ENCODE measurements around the gene IMMP2L.
A peak's percentile ranks its signal among the peaks of the same experiment; 100 is the strongest.

Gene IMMP2L

GRCh38 chr7:111568870-111569462 lies 6.7 kb upstream of the IMMP2L start:
- H3K36me3 ChIP-seq (ENCODE audit: low read depth), result no peaks in the 10 kb centered on the region
- no peak overlapping the region for H3K4me3 ChIP-seq (ENCODE audit: severe bottlenecking)
- H3K27ac ChIP-seq (ENCODE audit: poor library complexity, severe bottlenecking), result no peak overlapping the region
- TF ChIP-seq CTCF (IDR thresholded peaks at IDR 0.05; ENCODE audit: poor library complexity, severe bottlenecking), result no peak
- peaks cover 6% of the 10 kb centered on the region for H3K9me3 ChIP-seq (ENCODE audit: severe bottlenecking)
- no peak for DNase-seq (ENCODE audit: low spot score)
- no peak for ATAC-seq (ENCODE audit: low read depth)
- H3K4me1 ChIP-seq (ENCODE audit: insufficient read depth, poor library complexity, severe bottlenecking), result no peaks in the 10 kb centered on the region
- no peaks in the 10 kb centered on the region for H3K27me3 ChIP-seq (ENCODE audit: insufficient read depth, poor library complexity, severe bottlenecking)

DNA sequence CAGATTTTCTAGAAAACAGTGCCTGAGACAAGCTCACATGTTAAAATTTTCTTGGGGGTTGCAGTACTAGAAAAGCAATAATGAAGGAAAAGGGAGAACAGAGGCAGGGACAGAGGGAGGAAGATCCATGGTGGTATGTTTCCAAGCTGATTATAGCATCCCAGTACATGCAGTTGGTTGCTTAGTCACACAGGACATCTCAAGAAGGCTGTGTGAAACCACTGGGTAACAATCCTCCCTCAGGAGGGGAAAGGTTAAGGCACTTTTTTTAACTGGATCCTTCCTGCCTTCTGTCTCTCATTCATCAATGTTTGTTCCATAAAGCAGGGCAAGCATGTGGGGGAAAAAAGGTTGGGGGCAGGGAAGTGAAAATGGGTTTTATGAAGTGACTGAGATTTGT lies 6.1 kb upstream of the IMMP2L start:
- ATAC-seq (ENCODE audit: low read depth) (no peak), DNase-seq (ENCODE audit: low spot score) (no peak)
- Histone ChIP-seq H3K27me3 (ENCODE audit: insufficient read depth, poor library complexity, severe bottlenecking) (no peaks in the 10 kb centered on the region), H3K36me3 (ENCODE audit: low read depth) (no peaks in the 10 kb centered on the region), H3K9me3 (ENCODE audit: severe bottlenecking) (peaks cover 6% of the 10 kb centered on the region), H3K4me3 (ENCODE audit: severe bottlenecking) (no peak overlapping the region), H3K27ac (ENCODE audit: poor library complexity, severe bottlenecking) (no peak overlapping the region), H3K4me1 (ENCODE audit: insufficient read depth, poor library complexity, severe bottlenecking) (no peaks in the 10 kb centered on the region)
- TF ChIP-seq CTCF (IDR thresholded peaks at IDR 0.05; ENCODE audit: poor library complexity, severe bottlenecking), result no peak

- Histone ChIP-seq H3K9me3 (ENCODE audit: severe bottlenecking) (no peaks in the 10 kb centered on the region), H3K4me1 (ENCODE audit: insufficient read depth, poor library complexity, severe bottlenecking) (peaks cover 12% of the 10 kb centered on the region), H3K27ac (ENCODE audit: poor library complexity, severe bottlenecking) (no peak overlapping the region), H3K27me3 (ENCODE audit: insufficient read depth, poor library complexity, severe bottlenecking) (no peaks in the 10 kb centered on the region), H3K36me3 (ENCODE audit: low read depth) (peaks cover 15% of the 10 kb centered on the region), H3K4me3 (ENCODE audit: severe bottlenecking) (no peak overlapping the region)
- no peak for TF ChIP-seq CTCF (IDR thresholded peaks at IDR 0.05; ENCODE audit: poor library complexity, severe bottlenecking)
- no peak for DNase-seq (ENCODE audit: low spot score)
- ATAC-seq (ENCODE audit: low read depth), result no peak
Measured at GRCh38 chr7:111564078-111564477, 1.8 kb upstream of the IMMP2L start.

DNA sequence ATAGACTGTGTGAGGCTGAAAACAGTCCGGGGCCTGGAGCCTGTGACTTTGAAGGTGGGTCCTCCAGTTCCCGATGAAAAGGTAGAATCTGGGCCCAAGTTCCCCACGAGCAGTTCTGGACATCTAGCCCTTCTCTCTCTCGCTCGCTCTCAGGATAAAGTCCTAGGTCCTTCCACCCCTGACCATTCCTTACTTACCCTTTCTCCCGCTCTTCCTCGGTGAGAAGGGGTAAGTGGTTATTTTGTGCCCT lies 713 bp downstream of the IMMP2L start:
- no peak; the same call in 2 of the 3 replicates for ATAC-seq (ENCODE audit: low read depth)
- Histone ChIP-seq H3K27me3 (ENCODE audit: insufficient read depth, poor library complexity, severe bottlenecking) (no peaks in the 10 kb centered on the region), H3K9me3 (ENCODE audit: severe bottlenecking) (no peaks in the 10 kb centered on the region), H3K36me3 (ENCODE audit: low read depth) (peaks cover 26% of the 10 kb centered on the region), H3K27ac (ENCODE audit: poor library complexity, severe bottlenecking) (peak overlapping the region; percentile 55), H3K4me1 (ENCODE audit: insufficient read depth, poor library complexity, severe bottlenecking) (peaks cover 12% of the 10 kb centered on the region), H3K4me3 (ENCODE audit: severe bottlenecking) (peak overlapping the region; percentile 85)
- TF ChIP-seq CTCF (IDR thresholded peaks at IDR 0.05; ENCODE audit: poor library complexity, severe bottlenecking), result no peak
- DNase-seq (ENCODE audit: low spot score), result no peak

- no peaks in the 10 kb centered on the region for H3K9me3 ChIP-seq (ENCODE audit: severe bottlenecking)
- H3K4me3 ChIP-seq (ENCODE audit: severe bottlenecking), result peak overlapping the region; percentile 85
- peak overlapping the region; percentile 55 for H3K27ac ChIP-seq (ENCODE audit: poor library complexity, severe bottlenecking)
- H3K36me3 ChIP-seq (ENCODE audit: low read depth), result peaks cover 32% of the 10 kb centered on the region
- DNase-seq (ENCODE audit: low spot score) (no peak), ATAC-seq (ENCODE audit: low read depth) (peak; percentile 44)
- peaks cover 12% of the 10 kb centered on the region for H3K4me1 ChIP-seq (ENCODE audit: insufficient read depth, poor library complexity, severe bottlenecking)
- no peak for TF ChIP-seq CTCF (IDR thresholded peaks at IDR 0.05; ENCODE audit: poor library complexity, severe bottlenecking)
- no peaks in the 10 kb centered on the region for H3K27me3 ChIP-seq (ENCODE audit: insufficient read depth, poor library complexity, severe bottlenecking)
Measured at GRCh38 chr7:111560773-111561653, 1.3 kb downstream of the IMMP2L start.

Measured in RWPE2 (cell line).